Stimulated activated CD4-positive, alpha-beta T cell treated with anti-CD3 and anti-CD28 coated beads, TNF-alpha, amount 100 ng/mL, for 1 hour (primary cell): Measurements from ENCODE around the gene SALL1.

ENCODE experiments used
- DNase-seq, 3 donors: peaks; one replicate each; pipeline ENCODE4 v3.0.0-alpha.2; 2020; ENCODE audit warnings: low read depth in 3 of 3, low spot score in 1 of 3

The SALL1 gene

DNA sequence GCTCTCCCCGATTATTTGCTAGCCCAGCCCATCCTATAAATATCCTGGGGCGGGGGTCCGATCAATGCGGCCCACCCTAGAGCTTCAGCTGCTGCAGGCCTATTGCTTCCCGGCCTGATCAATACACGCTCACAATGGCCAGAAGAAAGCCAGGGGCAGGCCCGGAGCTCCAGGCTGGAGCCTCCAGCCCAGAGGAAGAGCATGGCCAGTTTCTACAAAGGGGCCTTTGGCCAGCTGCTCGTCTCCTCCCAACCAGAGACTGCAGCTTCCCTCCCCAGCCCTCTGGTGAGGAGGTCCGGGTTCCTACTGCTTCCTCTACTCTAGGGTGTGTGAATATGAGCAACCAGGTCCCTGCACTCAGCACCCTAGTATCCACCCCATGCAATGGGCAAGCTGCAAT lies 36.7 kb downstream of the SALL1 start:
- DNase-seq = no peak

GRCh38 chr16:51113236-51114125 lies 37.6 kb downstream of the SALL1 start:
- no peak for DNase-seq

DNA sequence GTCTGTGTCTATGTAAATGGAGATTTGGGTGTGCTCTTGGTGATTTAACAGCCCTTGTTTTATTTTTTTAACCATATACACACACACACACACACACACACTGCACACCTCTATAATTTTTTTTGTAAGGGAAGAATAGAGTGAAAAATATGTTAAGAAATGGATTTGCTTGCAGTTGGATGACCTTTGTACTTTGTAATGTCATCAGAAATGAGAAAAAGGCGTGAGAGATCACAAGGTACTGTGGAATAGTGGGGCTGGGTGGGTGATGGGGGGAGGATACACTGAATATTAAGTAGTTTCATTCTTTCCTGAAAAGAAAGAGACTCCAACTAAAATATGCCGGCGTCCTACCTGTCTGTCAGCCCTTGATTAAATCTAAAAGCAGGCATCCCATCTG lies 38.7 kb downstream of the SALL1 start:
- no peak for DNase-seq

DNA sequence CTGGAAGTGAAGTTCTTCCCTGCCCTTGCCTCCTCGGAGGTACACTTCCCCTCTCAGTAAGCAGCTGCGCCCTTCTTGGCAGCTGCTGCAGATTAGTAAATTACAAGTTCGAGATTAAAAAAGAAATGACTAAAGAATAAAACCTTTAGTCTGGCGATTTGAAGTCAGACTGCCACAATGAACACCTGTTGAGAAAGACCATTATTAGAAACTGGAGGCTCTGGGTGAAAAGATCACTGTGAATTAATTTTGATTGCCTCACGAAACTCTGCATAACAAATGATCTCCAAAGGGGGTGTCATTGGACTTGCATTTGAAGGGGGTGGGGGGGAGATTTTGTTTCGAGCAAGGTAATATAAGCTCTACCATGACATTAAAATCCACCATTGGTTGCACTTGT lies 39.3 kb downstream of the SALL1 start:
- no peak for DNase-seq

DNA sequence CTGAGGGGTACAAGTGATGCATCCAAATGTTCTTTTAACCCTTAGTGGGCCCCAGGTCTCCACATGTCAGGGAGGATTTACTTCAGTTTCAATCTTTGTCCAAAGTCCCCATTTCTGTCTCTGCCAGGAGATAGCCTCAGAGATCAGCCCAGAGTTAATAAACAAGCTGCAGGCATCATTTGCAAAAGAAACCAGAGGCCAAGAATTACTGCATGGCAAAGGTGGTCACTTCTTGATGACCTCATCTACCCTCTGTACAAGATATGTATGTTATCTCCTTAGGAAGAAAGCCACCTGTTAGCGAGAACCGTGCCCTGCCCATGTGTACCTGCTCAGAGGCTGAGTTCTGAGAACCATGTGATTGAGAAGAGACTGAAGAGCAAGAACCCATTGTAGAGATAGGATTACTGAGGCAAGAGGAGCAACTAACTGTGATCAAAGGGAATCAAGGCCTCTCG lies 40.3 kb downstream of the SALL1 start:
- DNase-seq = no peak

- no peak for DNase-seq
Measured at GRCh38 chr16:51109173-51109572, 41.9 kb downstream of the SALL1 start.

DNA sequence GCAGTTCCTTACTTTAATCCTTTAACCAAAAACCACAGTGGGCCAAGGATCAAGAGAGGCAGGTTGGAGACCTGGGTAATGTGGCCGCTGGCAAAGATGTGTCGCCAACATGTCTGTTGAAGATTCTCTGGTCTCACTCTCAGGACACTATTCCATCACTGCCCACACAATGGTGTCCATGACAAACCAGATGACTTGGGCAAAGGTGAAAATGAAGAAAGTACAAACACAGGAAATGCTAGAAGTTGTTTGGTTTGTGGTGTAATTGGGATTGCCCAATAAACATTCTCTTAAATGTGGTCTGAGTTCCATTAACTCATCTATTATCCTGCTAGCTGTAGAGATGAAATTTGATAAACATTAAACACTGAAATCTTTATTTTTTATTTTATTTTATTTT lies 43.3 kb downstream of the SALL1 start:
- DNase-seq = no peak

GRCh38 chr16:51106535-51106934 lies 44.5 kb downstream of the SALL1 start:
- DNase-seq = no peak

DNA sequence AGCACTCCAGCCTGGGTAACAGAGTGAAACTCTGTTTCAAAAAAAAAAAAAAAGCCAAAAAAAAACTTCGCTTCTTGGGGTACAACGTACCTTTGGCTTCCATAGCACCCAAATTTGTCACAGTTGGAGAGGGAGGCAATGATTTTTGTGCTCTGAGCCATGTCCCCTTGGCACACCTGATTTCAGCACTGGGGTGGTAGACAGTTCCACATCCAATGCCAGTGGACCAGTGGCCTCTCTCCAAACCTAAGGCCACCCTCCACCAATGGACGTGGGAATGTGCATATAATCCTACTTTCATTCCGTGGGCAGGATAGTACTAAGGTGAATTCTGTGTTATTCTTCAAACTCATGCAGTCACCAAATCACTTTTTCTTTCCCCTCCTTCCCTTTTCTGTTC lies 47.5 kb downstream of the SALL1 start:
- no peak for DNase-seq

- no peak for DNase-seq
Measured at GRCh38 chr16:51097729-51098128, 53.3 kb downstream of the SALL1 start.

DNA sequence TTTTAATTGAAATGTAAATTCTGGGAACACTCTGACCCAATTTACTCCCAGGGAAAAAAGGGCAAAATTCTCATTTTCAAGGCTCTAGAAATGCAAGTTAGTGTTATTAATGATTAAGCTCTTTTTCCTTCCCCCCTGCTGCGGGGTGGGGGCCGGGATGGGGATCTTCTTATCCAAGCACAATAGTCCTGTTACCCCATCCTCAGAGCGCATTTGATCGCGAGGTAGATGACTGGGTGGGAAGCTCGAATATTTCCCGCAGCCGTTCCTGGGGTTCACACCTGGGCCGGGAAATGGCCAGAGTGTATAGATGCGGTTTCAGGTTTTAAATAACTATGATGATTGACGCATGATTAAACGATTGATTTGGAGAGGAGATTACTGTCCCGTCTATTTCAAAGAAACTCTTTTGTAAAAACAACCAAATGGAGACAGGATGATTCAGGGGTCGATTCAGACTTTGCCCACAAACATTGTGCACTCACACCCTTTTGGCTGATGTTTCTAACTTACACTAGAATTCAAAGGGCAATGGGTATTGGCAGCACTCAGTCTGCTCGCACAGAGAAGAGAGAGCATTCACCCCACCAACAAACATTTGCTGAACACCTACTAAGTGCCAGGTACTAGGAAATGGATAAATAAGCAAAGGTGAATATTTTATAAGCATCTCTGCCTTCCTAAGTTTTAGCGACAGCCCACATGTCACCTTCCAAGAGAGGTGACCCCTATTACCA lies 55.0 kb downstream of the SALL1 start:
- DNase-seq = no peak

- DNase-seq = no peak
Measured at GRCh38 chr16:51095084-51095881, 55.8 kb downstream of the SALL1 start.

DNA sequence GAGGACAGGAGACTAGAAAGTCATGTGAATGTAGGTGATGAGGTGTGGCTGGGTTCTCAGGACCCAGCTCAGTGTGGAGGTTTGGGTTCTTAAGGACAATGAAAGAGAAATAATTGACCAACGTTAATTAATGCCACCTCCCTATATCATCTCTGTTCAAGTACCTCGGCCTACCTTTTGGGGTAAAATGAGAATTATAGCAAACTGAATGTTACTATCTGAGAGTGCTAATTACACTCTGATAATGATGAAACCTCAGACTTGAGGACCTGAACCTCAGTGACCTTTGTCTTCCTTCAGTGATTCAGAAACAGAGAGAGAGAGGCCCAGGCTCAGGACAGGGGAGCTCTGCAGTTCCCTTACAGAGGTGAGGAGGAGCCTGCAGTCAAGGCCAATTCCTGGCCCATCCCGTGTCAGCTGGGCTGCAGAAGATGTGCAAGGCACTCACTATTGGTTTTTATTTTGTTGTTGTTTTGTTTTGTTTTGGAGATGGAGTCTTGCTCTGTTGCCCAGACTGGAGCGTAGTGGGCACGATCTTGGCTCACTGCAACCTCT lies 57.3 kb downstream of the SALL1 start:
- DNase-seq = no peak
